ENCODE measurements around the gene CTNNA1.
"Not testable (repeated sequence)": the region's sequence is repeated elsewhere in the genome, so short reads cannot be mapped to it uniquely, and the experiment has no call there.

CTNNA1 gene

GRCh38 chr5:138748630-138749081 is 4.6 kb upstream of the CTNNA1 start:
- no peak for DNase-seq (ENCODE audit: low read depth)
- no peak overlapping the region for H3K4me3 ChIP-seq (ENCODE audit: low read depth, low read length)
- TF ChIP-seq, protein P1, sequence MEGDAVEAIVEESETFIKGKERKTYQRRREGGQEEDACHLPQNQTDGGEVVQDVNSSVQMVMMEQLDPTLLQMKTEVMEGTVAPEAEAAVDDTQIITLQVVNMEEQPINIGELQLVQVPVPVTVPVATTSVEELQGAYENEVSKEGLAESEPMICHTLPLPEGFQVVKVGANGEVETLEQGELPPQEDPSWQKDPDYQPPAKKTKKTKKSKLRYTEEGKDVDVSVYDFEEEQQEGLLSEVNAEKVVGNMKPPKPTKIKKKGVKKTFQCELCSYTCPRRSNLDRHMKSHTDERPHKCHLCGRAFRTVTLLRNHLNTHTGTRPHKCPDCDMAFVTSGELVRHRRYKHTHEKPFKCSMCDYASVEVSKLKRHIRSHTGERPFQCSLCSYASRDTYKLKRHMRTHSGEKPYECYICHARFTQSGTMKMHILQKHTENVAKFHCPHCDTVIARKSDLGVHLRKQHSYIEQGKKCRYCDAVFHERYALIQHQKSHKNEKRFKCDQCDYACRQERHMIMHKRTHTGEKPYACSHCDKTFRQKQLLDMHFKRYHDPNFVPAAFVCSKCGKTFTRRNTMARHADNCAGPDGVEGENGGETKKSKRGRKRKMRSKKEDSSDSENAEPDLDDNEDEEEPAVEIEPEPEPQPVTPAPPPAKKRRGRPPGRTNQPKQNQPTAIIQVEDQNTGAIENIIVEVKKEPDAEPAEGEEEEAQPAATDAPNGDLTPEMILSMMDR (IDR thresholded peaks at IDR 0.05; ENCODE audit: low read depth, low read length, missing control alignments): no peak

DNA sequence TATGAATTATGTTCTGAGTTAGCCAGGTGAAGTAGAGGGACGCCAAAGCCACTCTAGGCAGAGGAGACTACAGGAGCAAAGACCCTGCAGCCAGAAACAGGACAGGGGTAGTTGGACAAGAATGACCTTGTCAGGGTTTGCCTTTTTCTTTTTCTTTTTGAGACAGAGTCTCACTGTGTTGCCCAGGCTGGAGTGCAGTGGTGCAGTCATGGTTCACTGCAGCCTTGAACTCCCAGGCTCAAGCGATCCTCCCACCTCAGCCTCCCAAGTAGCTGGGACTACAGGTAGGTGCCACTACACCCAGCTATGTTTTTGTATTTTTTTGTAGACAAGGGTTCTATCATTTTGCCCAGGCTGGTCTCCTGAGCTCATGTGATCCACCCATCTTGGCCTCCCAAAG is 1.9 kb upstream of the CTNNA1 start:
- not testable (repeated sequence) for DNase-seq (ENCODE audit: low read depth); H3K4me3 ChIP-seq (ENCODE audit: low read depth, low read length)

- H3K4me3 ChIP-seq (ENCODE audit: low read depth, low read length): peak overlapping the region; percentile 96
- no peak for DNase-seq (ENCODE audit: low read depth)
- TF ChIP-seq, protein P1 (IDR thresholded peaks at IDR 0.05; ENCODE audit: low read depth, low read length, missing control alignments): no peak
Observed at GRCh38 chr5:138752341-138752950, 779 bp upstream of the CTNNA1 start.

GRCh38 chr5:138753794-138754698 is 821 bp downstream of the CTNNA1 start:
- H3K4me3 ChIP-seq (ENCODE audit: low read depth, low read length): peak overlapping the region; percentile 96
- DNase-seq (ENCODE audit: low read depth): no peak
- TF ChIP-seq, protein P1 (IDR thresholded peaks at IDR 0.05; ENCODE audit: low read depth, low read length, missing control alignments): no peak

GRCh38 chr5:138754699-138755057 is 1.5 kb downstream of the CTNNA1 start:
- H3K4me3 ChIP-seq (ENCODE audit: low read depth, low read length): peak overlapping the region; percentile 96
- TF ChIP-seq, protein P1 (IDR thresholded peaks at IDR 0.05; ENCODE audit: low read depth, low read length, missing control alignments): no peak
- DNase-seq (ENCODE audit: low read depth): no peak

- TF ChIP-seq, protein P1 (IDR thresholded peaks at IDR 0.05; ENCODE audit: low read depth, low read length, missing control alignments): no peak
- H3K4me3 ChIP-seq (ENCODE audit: low read depth, low read length): peak overlapping the region; percentile 96
- no peak for DNase-seq (ENCODE audit: low read depth)
Observed at GRCh38 chr5:138755084-138755748, 2.0 kb downstream of the CTNNA1 start.

Measured in GM12864 (cell line).